OCI-LY7 (cell line): ENCODE results near the gene ERVMER34-1.

ENCODE experiments used
- CTCF ChIP-seq: fragments of 200-600 bp; sonication (generic); conservative IDR thresholded peaks from 2 replicates; pipeline ENCODE4 v1.5.1; 2014; ENCODE audit warnings: mild to moderate bottlenecking, antibody characterized with exemption, low read length, moderate library complexity, mixed read lengths
- EZH2phosphoT487 ChIP-seq: fragments of 200-600 bp; sonication (generic); IDR thresholded peaks from 2 replicates; pipeline ENCODE4 v1.6.1; 2018; ENCODE audit warnings: low read depth, borderline replicate concordance, mild to moderate bottlenecking, mixed run types, antibody characterized with exemption, low read length, moderate library complexity, mixed read lengths

- TF ChIP-seq CTCF (no peak), EZH2phosphoT487 (no peak)
These were observed 34.7 kb downstream of the ERVMER34-1 start for GRCh38 chr4:52716364-52717151.
